GM23338 (cell line): ENCODE data around the gene MAPK13. TPM values are rescaled to one million over a fixed set of nuclear protein-coding genes. Genes with fewer than 3 reads are reported as not detected.

Experiments used
- ATAC-seq: fragments of 200-7000 bp; cut with Tn5 transposase; 3 replicates; pipeline ENCODE4 v1.9.1; 2020
- DNase-seq: peaks from one replicate; pipeline ENCODE4 v3.0.0-alpha.2; 2015; ENCODE audit warnings: low spot score
- H2AFZ ChIP-seq: fragments of 200-600 bp; sonication (generic); 2 replicates; pipeline ENCODE4 v1.8.0; 2016; ENCODE audit warnings: antibody characterized with exemption, mild to moderate bottlenecking, moderate library complexity
- H3F3A ChIP-seq: fragments of 200-600 bp; sonication (generic); replicated peaks from 2 replicates; pipeline ENCODE4 v1.8.0; 2017; ENCODE audit warnings: antibody characterized with exemption, mixed run types, low read depth
- H3K27ac ChIP-seq: fragments of 200-600 bp; sonication (generic); 2 replicates; pipeline ENCODE4 v1.6.1; 2016; ENCODE audit warnings: low read depth
- H3K27me3 ChIP-seq: fragments of 200-600 bp; sonication (generic); 2 replicates; pipeline ENCODE4 v1.8.0; 2016; ENCODE audit warnings: mild to moderate bottlenecking, mixed run types, moderate library complexity; ENCODE audit not compliant: insufficient read depth
- H3K36me3 ChIP-seq: fragments of 200-600 bp; sonication (generic); 2 replicates; pipeline ENCODE4 v1.8.0; 2016; ENCODE audit warnings: mild to moderate bottlenecking; ENCODE audit not compliant: insufficient read depth
- H3K4me1 ChIP-seq: fragments of 200-600 bp; sonication (generic); 2 replicates; pipeline ENCODE4 v1.8.0; 2016; ENCODE audit warnings: mild to moderate bottlenecking, moderate library complexity; ENCODE audit not compliant: insufficient read depth
- H3K4me2 ChIP-seq: fragments of 200-600 bp; sonication (generic); 2 replicates; pipeline ENCODE4 v1.7.1; 2017; ENCODE audit warnings: mixed run types
- H3K4me3 ChIP-seq: fragments of 200-600 bp; sonication (generic); 2 replicates; pipeline ENCODE4 v1.6.1; 2016; ENCODE audit warnings: mixed run types
- H3K79me2 ChIP-seq: fragments of 200-600 bp; sonication (generic); replicated peaks from 2 replicates; pipeline ENCODE4 v1.8.0; 2017; ENCODE audit warnings: mild to moderate bottlenecking; ENCODE audit not compliant: insufficient read depth
- H3K9me2 ChIP-seq: fragments of 200-600 bp; sonication (generic); 2 replicates; pipeline ENCODE4 v1.8.0; 2017; ENCODE audit not compliant: insufficient read depth
- H4K20me1 ChIP-seq: fragments of 200-600 bp; sonication (generic); replicated peaks from 2 replicates; pipeline ENCODE4 v1.8.0; 2017; ENCODE audit warnings: mild to moderate bottlenecking; ENCODE audit not compliant: insufficient read depth
- H3K27ac Mint-ChIP-seq: 2 replicates; pipeline ENCODE4 v1.8.0; 2020; ENCODE audit warnings: inconsistent platforms, mild to moderate bottlenecking, moderate library complexity, mixed read lengths
- H3K27me3 Mint-ChIP-seq: 3 replicates; pipeline ENCODE4 v1.8.0; 2022; ENCODE audit warnings: low read depth, mild to moderate bottlenecking, moderate library complexity, mixed read lengths, inconsistent platforms; ENCODE audit not compliant: insufficient read depth, poor library complexity
- H3K36me3 Mint-ChIP-seq: 3 replicates; pipeline ENCODE4 v1.8.0; 2021; ENCODE audit warnings: low read depth, mild to moderate bottlenecking, inconsistent platforms, moderate library complexity, mixed read lengths
- H3K4me1 Mint-ChIP-seq: 3 replicates; pipeline ENCODE4 v1.8.0; 2020; ENCODE audit warnings: mild to moderate bottlenecking, inconsistent platforms, mixed read lengths
- H3K4me3 Mint-ChIP-seq: 3 replicates; pipeline ENCODE4 v1.8.0; 2021; ENCODE audit warnings: moderate library complexity, mild to moderate bottlenecking, inconsistent platforms, mixed read lengths
- H3K9me3 Mint-ChIP-seq: 3 replicates; pipeline ENCODE4 v1.8.0; 2020; ENCODE audit warnings: moderate library complexity, mild to moderate bottlenecking, inconsistent platforms, mixed read lengths
- EZH2 ChIP-seq: fragments of 200-600 bp; sonication (generic); IDR thresholded peaks from one replicate; pipeline ENCODE4 v1.8.0; 2017; ENCODE audit warnings: antibody characterized with exemption, mild to moderate bottlenecking, low read depth; ENCODE audit not compliant: unreplicated experiment
- POLR2AphosphoS5 ChIP-seq: IDR thresholded peaks from 2 replicates; pipeline ENCODE4 v1.6.1; 2016; ENCODE audit warnings: antibody characterized with exemption, low read depth
- ZNF114 ChIP-seq: fragments of 250-450 bp; sonication (Bioruptor Pico); IDR thresholded peaks from 2 replicates; pipeline ENCODE4 v1.5.0; 2020; ENCODE audit warnings: mild to moderate bottlenecking, moderate library complexity
- polyA plus RNA-seq: library from polyadenylated mRNA; unstranded; fragments of >200 nt; fragmentation: Nextera tagmentation; extraction: Ambion mirVana; gene quantifications from 2 replicates; pipeline ENCODE4 v1.2.1, GENCODE V29; 2016
- total RNA-seq: library from RNA; depleted of rRNA; stranded (reverse); fragments of >200 nt; shearing (Covaris generic); gene quantifications from 2 replicates; pipeline ENCODE4 v1.2.3, GENCODE V29; 2014
- TF ChIP-seq, protein P1 (sequence below): fragments of 250-450 bp; sonication (Bioruptor Pico); IDR thresholded peaks from 2 replicates; pipeline ENCODE4 v1.5.0; 2020; ENCODE audit warnings: mild to moderate bottlenecking, moderate library complexity
- TF ChIP-seq, protein P2 (sequence below): IDR thresholded peaks from one replicate; pipeline ENCODE4 v1.6.1; 2018; ENCODE audit warnings: antibody characterized with exemption; ENCODE audit not compliant: unreplicated experiment

The MAPK13 gene
- total and polyA plus RNA-seq, 2 experiments from 2014 or later, result 6.3 to 12.3 TPM

DNA sequence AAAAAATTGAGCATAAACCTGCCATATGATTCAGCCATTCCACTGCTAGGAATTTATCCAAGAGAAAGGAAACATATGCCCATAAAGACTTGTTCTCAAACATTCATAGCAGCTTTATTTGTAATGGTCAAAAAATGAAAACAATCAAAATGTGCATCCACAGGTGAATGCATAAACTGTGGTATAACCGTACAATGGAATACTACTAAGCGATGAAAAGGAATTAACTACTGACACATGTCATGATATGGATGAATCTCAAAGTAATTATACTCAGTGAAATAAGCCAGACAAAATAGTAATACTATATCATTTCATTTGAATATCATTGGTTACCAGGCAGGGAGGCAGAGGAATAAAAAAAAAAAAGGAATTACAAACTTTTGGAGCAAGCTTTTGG is 40.4 kb downstream of the MAPK13 start:
- H3K36me3 ChIP-seq, result no peaks in the 10 kb centered on the region
- Mint-ChIP-seq H3K9me3 (no peaks in the 10 kb centered on the region), H3K27ac (no peak overlapping the region), H3K36me3 (no peaks in the 10 kb centered on the region), H3K4me3 (no peak overlapping the region), H3K27me3 (peaks cover 1% of the 10 kb centered on the region), H3K4me1 (no peaks in the 10 kb centered on the region)
- DNase-seq (no peak), ATAC-seq (no peak)
- H3K4me1 ChIP-seq, result no peaks in the 10 kb centered on the region
- no peaks in the 10 kb centered on the region for H3K27me3 ChIP-seq
- no peak overlapping the region for H2AFZ ChIP-seq
- no peaks in the 10 kb centered on the region for H3F3A ChIP-seq
- H3K4me3 ChIP-seq, result no peak overlapping the region
- no peak overlapping the region for H3K27ac ChIP-seq
- H3K9me2 ChIP-seq, result no peaks in the 10 kb centered on the region
- TF ChIP-seq, protein P1, sequence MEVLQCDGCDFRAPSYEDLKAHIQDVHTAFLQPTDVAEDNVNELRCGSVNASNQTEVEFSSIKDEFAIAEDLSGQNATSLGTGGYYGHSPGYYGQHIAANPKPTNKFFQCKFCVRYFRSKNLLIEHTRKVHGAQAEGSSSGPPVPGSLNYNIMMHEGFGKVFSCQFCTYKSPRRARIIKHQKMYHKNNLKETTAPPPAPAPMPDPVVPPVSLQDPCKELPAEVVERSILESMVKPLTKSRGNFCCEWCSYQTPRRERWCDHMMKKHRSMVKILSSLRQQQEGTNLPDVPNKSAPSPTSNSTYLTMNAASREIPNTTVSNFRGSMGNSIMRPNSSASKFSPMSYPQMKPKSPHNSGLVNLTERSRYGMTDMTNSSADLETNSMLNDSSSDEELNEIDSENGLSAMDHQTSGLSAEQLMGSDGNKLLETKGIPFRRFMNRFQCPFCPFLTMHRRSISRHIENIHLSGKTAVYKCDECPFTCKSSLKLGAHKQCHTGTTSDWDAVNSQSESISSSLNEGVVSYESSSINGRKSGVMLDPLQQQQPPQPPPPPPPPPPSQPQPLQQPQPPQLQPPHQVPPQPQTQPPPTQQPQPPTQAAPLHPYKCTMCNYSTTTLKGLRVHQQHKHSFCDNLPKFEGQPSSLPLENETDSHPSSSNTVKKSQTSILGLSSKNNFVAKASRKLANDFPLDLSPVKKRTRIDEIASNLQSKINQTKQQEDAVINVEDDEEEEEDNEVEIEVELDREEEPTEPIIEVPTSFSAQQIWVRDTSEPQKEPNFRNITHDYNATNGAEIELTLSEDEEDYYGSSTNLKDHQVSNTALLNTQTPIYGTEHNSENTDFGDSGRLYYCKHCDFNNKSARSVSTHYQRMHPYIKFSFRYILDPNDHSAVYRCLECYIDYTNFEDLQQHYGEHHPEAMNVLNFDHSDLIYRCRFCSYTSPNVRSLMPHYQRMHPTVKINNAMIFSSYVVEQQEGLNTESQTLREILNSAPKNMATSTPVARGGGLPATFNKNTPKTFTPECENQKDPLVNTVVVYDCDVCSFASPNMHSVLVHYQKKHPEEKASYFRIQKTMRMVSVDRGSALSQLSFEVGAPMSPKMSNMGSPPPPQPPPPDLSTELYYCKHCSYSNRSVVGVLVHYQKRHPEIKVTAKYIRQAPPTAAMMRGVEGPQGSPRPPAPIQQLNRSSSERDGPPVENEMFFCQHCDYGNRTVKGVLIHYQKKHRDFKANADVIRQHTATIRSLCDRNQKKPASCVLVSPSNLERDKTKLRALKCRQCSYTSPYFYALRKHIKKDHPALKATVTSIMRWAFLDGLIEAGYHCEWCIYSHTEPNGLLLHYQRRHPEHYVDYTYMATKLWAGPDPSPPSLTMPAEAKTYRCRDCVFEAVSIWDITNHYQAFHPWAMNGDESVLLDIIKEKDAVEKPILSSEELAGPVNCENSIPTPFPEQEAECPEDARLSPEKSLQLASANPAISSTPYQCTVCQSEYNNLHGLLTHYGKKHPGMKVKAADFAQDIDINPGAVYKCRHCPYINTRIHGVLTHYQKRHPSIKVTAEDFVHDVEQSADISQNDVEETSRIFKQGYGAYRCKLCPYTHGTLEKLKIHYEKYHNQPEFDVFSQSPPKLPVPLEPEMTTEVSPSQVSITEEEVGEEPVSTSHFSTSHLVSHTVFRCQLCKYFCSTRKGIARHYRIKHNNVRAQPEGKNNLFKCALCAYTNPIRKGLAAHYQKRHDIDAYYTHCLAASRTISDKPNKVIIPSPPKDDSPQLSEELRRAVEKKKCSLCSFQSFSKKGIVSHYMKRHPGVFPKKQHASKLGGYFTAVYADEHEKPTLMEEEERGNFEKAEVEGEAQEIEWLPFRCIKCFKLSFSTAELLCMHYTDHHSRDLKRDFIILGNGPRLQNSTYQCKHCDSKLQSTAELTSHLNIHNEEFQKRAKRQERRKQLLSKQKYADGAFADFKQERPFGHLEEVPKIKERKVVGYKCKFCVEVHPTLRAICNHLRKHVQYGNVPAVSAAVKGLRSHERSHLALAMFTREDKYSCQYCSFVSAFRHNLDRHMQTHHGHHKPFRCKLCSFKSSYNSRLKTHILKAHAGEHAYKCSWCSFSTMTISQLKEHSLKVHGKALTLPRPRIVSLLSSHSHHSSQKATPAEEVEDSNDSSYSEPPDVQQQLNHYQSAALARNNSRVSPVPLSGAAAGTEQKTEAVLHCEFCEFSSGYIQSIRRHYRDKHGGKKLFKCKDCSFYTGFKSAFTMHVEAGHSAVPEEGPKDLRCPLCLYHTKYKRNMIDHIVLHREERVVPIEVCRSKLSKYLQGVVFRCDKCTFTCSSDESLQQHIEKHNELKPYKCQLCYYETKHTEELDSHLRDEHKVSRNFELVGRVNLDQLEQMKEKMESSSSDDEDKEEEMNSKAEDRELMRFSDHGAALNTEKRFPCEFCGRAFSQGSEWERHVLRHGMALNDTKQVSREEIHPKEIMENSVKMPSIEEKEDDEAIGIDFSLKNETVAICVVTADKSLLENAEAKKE (CRISPR knock-in tag), result no peak
- TF ChIP-seq, protein P2, sequence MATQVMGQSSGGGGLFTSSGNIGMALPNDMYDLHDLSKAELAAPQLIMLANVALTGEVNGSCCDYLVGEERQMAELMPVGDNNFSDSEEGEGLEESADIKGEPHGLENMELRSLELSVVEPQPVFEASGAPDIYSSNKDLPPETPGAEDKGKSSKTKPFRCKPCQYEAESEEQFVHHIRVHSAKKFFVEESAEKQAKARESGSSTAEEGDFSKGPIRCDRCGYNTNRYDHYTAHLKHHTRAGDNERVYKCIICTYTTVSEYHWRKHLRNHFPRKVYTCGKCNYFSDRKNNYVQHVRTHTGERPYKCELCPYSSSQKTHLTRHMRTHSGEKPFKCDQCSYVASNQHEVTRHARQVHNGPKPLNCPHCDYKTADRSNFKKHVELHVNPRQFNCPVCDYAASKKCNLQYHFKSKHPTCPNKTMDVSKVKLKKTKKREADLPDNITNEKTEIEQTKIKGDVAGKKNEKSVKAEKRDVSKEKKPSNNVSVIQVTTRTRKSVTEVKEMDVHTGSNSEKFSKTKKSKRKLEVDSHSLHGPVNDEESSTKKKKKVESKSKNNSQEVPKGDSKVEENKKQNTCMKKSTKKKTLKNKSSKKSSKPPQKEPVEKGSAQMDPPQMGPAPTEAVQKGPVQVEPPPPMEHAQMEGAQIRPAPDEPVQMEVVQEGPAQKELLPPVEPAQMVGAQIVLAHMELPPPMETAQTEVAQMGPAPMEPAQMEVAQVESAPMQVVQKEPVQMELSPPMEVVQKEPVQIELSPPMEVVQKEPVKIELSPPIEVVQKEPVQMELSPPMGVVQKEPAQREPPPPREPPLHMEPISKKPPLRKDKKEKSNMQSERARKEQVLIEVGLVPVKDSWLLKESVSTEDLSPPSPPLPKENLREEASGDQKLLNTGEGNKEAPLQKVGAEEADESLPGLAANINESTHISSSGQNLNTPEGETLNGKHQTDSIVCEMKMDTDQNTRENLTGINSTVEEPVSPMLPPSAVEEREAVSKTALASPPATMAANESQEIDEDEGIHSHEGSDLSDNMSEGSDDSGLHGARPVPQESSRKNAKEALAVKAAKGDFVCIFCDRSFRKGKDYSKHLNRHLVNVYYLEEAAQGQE, result no peak
- TF ChIP-seq EZH2 (no peak), ZNF114 (CRISPR knock-in tag) (no peak), POLR2AphosphoS5 (no peak)
- no peaks in the 10 kb centered on the region for H3K79me2 ChIP-seq
- no peak overlapping the region for H3K4me2 ChIP-seq
- H4K20me1 ChIP-seq, result no peaks in the 10 kb centered on the region
